Measurements from ENCODE around the gene EXOC6B.

The EXOC6B gene

GRCh38 chr2:72275084-72275483 is 550.7 kb downstream of the EXOC6B start:
- H3K4me3 ChIP-seq (ENCODE audit: low read length): no peak overlapping the region
- no peak for TF ChIP-seq CTCF (conservative IDR thresholded peaks at IDR 0.05; ENCODE audit: low read length)
- no peak for DNase-seq (ENCODE audit: low read depth)

GRCh38 chr2:72274380-72274797 is 551.4 kb downstream of the EXOC6B start:
- TF ChIP-seq CTCF (conservative IDR thresholded peaks at IDR 0.05; ENCODE audit: low read length): no peak
- no peak overlapping the region for H3K4me3 ChIP-seq (ENCODE audit: low read length)
- peak; percentile 31 for DNase-seq (ENCODE audit: low read depth)

GRCh38 chr2:72273384-72273783 is 552.4 kb downstream of the EXOC6B start:
- TF ChIP-seq CTCF (conservative IDR thresholded peaks at IDR 0.05; ENCODE audit: low read length): no peak
- H3K4me3 ChIP-seq (ENCODE audit: low read length): no peak overlapping the region
- no peak for DNase-seq (ENCODE audit: low read depth)

GRCh38 chr2:72271766-72272641 is 553.8 kb downstream of the EXOC6B start:
- DNase-seq (ENCODE audit: low read depth): no peak
- TF ChIP-seq CTCF (conservative IDR thresholded peaks at IDR 0.05; ENCODE audit: low read length): no peak
- no peak overlapping the region for H3K4me3 ChIP-seq (ENCODE audit: low read length)

GRCh38 chr2:72271276-72271614 is 554.6 kb downstream of the EXOC6B start:
- H3K4me3 ChIP-seq (ENCODE audit: low read length): no peak overlapping the region
- DNase-seq (ENCODE audit: low read depth): no peak
- no peak for TF ChIP-seq CTCF (conservative IDR thresholded peaks at IDR 0.05; ENCODE audit: low read length)

- H3K4me3 ChIP-seq (ENCODE audit: low read length): no peak overlapping the region
- DNase-seq (ENCODE audit: low read depth): no peak
- TF ChIP-seq CTCF (conservative IDR thresholded peaks at IDR 0.05; ENCODE audit: low read length): no peak
Observed at GRCh38 chr2:72270556-72271275, 555.1 kb downstream of the EXOC6B start.

GRCh38 chr2:72263776-72264060 is 562.1 kb downstream of the EXOC6B start:
- no peak for DNase-seq (ENCODE audit: low read depth)
- TF ChIP-seq CTCF (conservative IDR thresholded peaks at IDR 0.05; ENCODE audit: low read length): no peak

More at GRCh38 chr2:72263776-72264060, 562.1 kb downstream of the EXOC6B start:
- H3K4me3 ChIP-seq (ENCODE audit: low read length): no peak overlapping the region

All from AG10803 (cell line).